ENCODE data around the gene TNS3.

- TF ChIP-seq CTCF (IDR thresholded peaks at IDR 0.05; ENCODE audit: insufficient read depth, low read depth, low read length) (no peak), EZH2 (IDR thresholded peaks at IDR 0.05; ENCODE audit: insufficient read depth, low read length) (no peak)
Observed at GRCh38 chr7:47391726-47392125, 190.2 kb downstream of the TNS3 start.
